ENCODE data around the gene CREG2.

Gene CREG2

DNA sequence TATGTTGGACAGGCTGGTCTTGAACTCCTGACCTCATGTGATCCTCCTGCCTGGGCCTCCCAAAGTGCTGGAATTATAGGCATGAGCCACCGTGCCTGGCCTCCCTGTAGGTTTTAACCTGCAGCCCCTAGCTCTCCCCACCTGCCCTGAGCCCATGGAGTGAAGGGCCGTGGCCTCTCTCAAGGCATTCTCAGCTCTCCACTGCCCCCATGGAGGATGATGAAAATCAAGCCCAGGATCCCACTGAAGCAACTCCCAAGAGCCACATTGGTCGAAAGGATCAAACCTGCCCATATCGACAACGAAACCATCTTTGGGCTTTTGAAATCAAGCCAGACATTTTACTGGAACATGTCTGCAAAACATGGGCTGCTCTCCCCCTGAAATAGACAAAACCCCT, 22.4 kb upstream of the CREG2 start:
- H3K4me3 ChIP-seq (ENCODE audit: low read depth, low read length), result no peak overlapping the region
- TF ChIP-seq, protein P1, sequence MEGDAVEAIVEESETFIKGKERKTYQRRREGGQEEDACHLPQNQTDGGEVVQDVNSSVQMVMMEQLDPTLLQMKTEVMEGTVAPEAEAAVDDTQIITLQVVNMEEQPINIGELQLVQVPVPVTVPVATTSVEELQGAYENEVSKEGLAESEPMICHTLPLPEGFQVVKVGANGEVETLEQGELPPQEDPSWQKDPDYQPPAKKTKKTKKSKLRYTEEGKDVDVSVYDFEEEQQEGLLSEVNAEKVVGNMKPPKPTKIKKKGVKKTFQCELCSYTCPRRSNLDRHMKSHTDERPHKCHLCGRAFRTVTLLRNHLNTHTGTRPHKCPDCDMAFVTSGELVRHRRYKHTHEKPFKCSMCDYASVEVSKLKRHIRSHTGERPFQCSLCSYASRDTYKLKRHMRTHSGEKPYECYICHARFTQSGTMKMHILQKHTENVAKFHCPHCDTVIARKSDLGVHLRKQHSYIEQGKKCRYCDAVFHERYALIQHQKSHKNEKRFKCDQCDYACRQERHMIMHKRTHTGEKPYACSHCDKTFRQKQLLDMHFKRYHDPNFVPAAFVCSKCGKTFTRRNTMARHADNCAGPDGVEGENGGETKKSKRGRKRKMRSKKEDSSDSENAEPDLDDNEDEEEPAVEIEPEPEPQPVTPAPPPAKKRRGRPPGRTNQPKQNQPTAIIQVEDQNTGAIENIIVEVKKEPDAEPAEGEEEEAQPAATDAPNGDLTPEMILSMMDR (IDR thresholded peaks at IDR 0.05; ENCODE audit: borderline replicate concordance, insufficient read depth, low read depth, low read length), result no peak

DNA sequence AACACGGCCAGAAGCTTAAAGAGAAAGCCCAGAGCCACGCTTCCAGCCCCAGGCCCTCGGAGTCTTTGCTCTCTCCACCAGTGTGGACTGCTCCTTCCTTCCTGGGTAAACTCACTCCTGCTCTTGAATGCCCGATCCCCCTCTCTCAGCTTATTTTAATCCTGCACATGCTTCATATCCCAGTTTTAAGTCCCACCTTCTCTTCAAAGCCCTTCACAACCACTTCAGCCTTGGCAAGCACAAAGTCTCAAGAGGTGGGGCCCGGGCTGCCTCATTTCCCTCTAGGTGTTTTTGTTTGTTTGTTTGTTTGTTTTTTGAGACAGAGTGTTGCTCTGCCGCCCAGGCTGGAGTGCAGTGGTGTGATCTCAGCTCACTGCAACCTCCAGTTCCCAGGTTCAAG, 21.6 kb upstream of the CREG2 start:
- no peak overlapping the region for H3K4me3 ChIP-seq (ENCODE audit: low read depth, low read length)
- TF ChIP-seq, protein P1 (IDR thresholded peaks at IDR 0.05; ENCODE audit: borderline replicate concordance, insufficient read depth, low read depth, low read length), result no peak

DNA sequence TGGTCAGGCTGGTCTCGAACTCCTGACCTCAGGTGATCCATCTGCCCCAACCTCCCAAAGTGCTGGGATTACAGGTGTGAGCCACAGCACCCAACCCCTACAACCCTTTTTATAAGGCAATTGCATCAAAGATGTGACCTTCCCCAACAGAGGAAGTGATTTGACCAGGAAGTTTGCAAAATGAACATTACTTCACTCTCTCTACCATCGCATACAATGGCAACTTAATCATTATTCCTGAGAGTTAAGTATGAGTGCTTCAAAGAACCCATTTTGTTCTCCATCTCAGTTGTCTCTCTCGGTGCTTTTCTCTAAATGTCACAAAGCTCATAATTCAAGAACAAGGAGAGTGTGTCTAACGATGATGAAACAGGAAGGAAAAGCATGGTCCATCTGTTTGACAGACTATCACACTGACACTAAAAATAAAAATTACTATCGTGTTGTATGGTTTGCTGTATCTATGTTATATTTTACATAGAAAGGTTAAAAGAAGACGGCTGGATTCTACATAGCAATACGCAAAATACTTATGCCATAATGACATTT, 18.1 kb upstream of the CREG2 start:
- H3K4me3 ChIP-seq (ENCODE audit: low read depth, low read length), result no peak overlapping the region
- TF ChIP-seq, protein P1 (IDR thresholded peaks at IDR 0.05; ENCODE audit: borderline replicate concordance, insufficient read depth, low read depth, low read length), result no peak

DNA sequence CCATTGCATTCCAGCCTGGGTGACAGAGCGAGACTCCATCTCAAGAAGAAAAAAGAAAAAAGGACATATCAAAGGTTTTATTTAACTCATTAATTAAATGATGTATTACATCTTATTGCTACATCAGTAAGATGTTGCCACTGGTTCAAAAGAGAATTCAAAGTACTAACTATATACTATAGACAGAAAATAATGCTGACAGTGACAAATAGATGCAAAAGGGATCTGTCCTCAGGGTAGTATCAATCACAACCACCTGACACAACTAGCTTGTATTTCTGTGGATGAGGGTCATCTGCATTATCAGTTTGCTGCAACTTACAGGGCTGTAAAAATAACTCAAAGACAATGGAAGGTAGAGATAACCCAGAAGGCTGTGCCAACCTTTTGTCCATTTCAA, 16.4 kb upstream of the CREG2 start:
- TF ChIP-seq, protein P1 (IDR thresholded peaks at IDR 0.05; ENCODE audit: borderline replicate concordance, insufficient read depth, low read depth, low read length), result no peak
- H3K4me3 ChIP-seq (ENCODE audit: low read depth, low read length), result no peak overlapping the region

DNA sequence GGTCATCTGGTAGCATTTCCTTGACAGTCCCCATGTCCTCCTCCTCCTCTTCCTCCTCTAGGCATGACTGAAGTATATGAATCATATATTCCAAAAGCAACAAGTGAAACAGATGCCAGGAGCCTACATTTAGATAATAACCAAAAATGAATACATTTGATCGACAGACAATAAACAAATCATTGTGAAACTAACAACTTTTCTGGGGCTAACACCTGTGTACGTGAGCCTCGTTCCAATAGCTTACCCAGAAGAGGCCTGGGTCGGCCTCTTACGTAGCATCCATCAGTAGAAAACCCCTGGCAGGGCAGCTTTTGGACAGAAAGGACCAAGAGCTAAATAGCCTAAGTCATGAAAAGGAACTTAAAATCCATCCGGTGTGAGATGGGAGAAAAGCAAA, 15.3 kb upstream of the CREG2 start:
- TF ChIP-seq, protein P1 (IDR thresholded peaks at IDR 0.05; ENCODE audit: borderline replicate concordance, insufficient read depth, low read depth, low read length), result no peak
- no peak overlapping the region for H3K4me3 ChIP-seq (ENCODE audit: low read depth, low read length)

DNA sequence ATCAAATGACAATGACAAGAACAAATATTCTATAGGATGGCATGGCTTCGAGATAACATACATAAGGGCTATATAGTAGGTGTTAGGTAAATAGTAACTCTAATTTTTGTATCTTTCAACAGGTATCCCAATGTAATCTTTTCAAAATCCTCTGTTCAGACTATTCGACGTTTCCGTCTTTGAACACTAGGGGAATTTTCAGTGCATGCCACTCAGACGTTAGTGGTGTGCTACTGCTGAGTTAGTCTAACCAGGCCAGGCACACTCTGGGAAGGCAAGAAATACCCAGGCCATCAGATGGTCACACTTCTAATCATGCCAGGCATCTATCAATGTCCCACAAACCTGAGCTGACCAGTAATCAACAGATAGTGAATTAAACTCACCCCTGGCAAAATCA, 14.6 kb upstream of the CREG2 start:
- H3K4me3 ChIP-seq (ENCODE audit: low read depth, low read length), result no peak overlapping the region
- TF ChIP-seq, protein P1 (IDR thresholded peaks at IDR 0.05; ENCODE audit: borderline replicate concordance, insufficient read depth, low read depth, low read length), result no peak

DNA sequence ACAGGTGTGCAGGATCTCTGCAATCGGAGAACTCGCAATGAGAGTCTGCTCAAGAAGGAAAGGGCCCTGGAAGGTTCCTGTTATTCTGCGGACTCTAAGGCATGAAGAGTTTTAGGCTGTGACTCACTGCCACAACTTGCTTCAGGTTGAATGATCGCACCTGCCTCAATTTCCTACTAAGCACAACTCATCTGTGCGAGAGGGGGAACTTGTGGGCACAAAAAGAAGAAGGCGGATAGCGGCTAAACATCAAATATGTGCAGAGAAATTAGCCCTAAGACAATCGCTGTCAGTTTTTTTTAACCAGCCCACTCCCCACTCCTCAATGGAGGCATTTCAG, 14.0 kb upstream of the CREG2 start:
- no peak overlapping the region for H3K4me3 ChIP-seq (ENCODE audit: low read depth, low read length)

More for the DNA sequence above, 14.0 kb upstream of the CREG2 start:
- TF ChIP-seq, protein P1 (IDR thresholded peaks at IDR 0.05; ENCODE audit: borderline replicate concordance, insufficient read depth, low read depth, low read length), result no peak
